Head of caudate nucleus (tissue), 42 donors: ENCODE data around the gene RABL6.
"Not testable (repeated sequence)": the region's sequence is repeated elsewhere in the genome, so short reads cannot be mapped to it uniquely, and the experiment has no call there.

Source experiments
- DNase-seq, 42 donors: peaks; one replicate each; pipeline versions ENCODE4 v3.0.0 to v3.0.0-alpha.2; 2020 to 2021; ENCODE audit warnings: mixed read lengths in 7 of 42
- intact Hi-C: fragments of 100-400 bp; cut with DNase I; formaldehyde crosslinking; loops from one replicate; pipeline ENCODE4 v1.15.0; 2022

Gene RABL6

GRCh38 chr9:136876476-136876875 lies 68.7 kb downstream of the RABL6 start:
- intact Hi-C loops = no loop called here
- no peak for DNase-seq

- DNase-seq = no peak
- intact Hi-C loops = loop anchor here (10.0 kb wide), 1 partner anchor 64 kb away; the partner anchor contains the start of genes C8G and FBXW5
Measured at GRCh38 chr9:136880651-136881050, 72.9 kb downstream of the RABL6 start.

GRCh38 chr9:136881691-136882108 lies 74.0 kb downstream of the RABL6 start:
- intact Hi-C loops = loop anchor here (10.0 kb wide), 1 partner anchor 63 kb away; the partner anchor contains the start of genes C8G and FBXW5
- DNase-seq = peak in 6 of 42 donors; percentile 11 to 35 (median 24)

- intact Hi-C loops = loop anchor here (10.0 kb wide), 1 partner anchor 62 kb away; the partner anchor contains the start of genes C8G and FBXW5
- peak in 2 of 42 donors; percentile 26 to 34 for DNase-seq
Measured at GRCh38 chr9:136882109-136882946, 74.6 kb downstream of the RABL6 start.

GRCh38 chr9:136882947-136883283 lies 75.2 kb downstream of the RABL6 start:
- not testable (repeated sequence) for DNase-seq

GRCh38 chr9:136883670-136884069 lies 75.9 kb downstream of the RABL6 start:
- intact Hi-C loops = loop anchor here (10.0 kb wide), 1 partner anchor 61 kb away; the partner anchor contains the start of genes C8G and FBXW5

More at GRCh38 chr9:136882947-136883283, 75.2 kb downstream of the RABL6 start:
- intact Hi-C loops = loop anchor here (10.0 kb wide), 1 partner anchor 62 kb away; the partner anchor contains the start of genes C8G and FBXW5

GRCh38 chr9:136885950-136886578 lies 78.3 kb downstream of the RABL6 start, which contains the start of gene TRAF2:
TRAF2 (plus strand) TSS chr9:136886516; CDS start chr9:136898741, 12,225 bp downstream.
- intact Hi-C loops = loop anchor here (10.0 kb wide), 1 partner anchor 59 kb away; the partner anchor contains the start of genes C8G and FBXW5
- DNase-seq = peak; percentile 95 to 100 (median 99)

More at GRCh38 chr9:136883670-136884069, 75.9 kb downstream of the RABL6 start:
- not testable (repeated sequence) for DNase-seq

GRCh38 chr9:136886610-136887597 lies 79.2 kb downstream of the RABL6 start:
- intact Hi-C loops = loop anchor here (10.0 kb wide), 1 partner anchor 58 kb away; the partner anchor contains the start of genes C8G and FBXW5
- DNase-seq = peak in 3 of 42 donors; percentile 18 to 35 (median 23)

- no peak for DNase-seq
Measured at GRCh38 chr9:136888454-136888853, 80.7 kb downstream of the RABL6 start.

GRCh38 chr9:136889858-136890257 lies 82.1 kb downstream of the RABL6 start:
- DNase-seq = no peak
- intact Hi-C loops = loop anchor here (10.0 kb wide), 1 partner anchor 55 kb away; the partner anchor contains the start of genes C8G and FBXW5

More at GRCh38 chr9:136888454-136888853, 80.7 kb downstream of the RABL6 start:
- intact Hi-C loops = loop anchor here (10.0 kb wide), 1 partner anchor 56 kb away; the partner anchor contains the start of genes C8G and FBXW5

- intact Hi-C loops = no loop called here
- no peak for DNase-seq
Measured at GRCh38 chr9:136890661-136891060, 82.9 kb downstream of the RABL6 start.
